ENCODE data around the gene C1orf74. TPM values are rescaled to one million over a fixed set of nuclear protein-coding genes. Genes with fewer than 3 reads are reported as not detected.

Gene C1orf74
- total RNA-seq, 1 donor from 2014 or later = 2.8 TPM

DNA sequence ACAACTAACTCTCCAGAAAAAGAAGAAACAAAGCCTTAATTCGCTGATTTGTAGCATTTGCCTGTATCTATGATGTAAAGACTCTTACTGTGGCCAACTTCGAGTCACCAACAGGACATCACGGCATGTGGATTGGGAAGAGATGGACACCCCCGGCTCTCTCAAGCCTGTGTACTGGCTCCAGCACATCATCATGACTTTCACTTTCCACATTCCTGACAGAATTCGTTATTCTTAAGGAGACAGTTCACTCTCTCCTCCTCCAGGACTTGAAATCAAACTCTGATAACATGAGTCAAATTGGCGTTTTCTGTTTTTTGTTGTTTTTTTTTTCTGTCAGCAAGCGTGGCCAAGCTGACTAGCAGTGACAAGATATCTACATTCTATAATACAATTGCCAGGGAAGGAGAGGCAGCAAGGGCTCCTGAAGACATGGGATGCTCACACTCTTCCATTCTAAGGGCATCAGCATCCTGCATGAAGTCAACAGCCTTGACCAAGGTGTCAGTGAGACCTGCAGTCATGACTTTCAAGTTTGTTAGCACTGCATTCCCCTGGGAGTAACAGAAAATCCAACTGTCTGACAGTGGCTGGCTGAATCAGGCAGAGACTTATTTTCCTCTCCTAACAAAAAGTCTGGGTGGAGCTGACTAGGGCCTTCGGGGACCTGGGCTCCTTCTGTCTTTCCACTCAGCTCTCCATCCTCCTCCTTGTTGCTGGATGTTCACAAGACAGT is 41.8 kb downstream of the C1orf74 start:
- Mint-ChIP-seq H3K4me3 (ENCODE audit: unreplicated experiment) (no peak overlapping the region), H3K4me1 (ENCODE audit: unreplicated experiment) (peaks cover 10% of the 10 kb centered on the region), H3K36me3 (ENCODE audit: low read depth, unreplicated experiment) (no peaks in the 10 kb centered on the region), H3K27me3 (ENCODE audit: unreplicated experiment) (peaks cover 3% of the 10 kb centered on the region), H3K9me3 (ENCODE audit: unreplicated experiment) (no peaks in the 10 kb centered on the region), H3K27ac (ENCODE audit: unreplicated experiment) (peak overlapping the region; percentile 32)
- TF ChIP-seq, protein P1, sequence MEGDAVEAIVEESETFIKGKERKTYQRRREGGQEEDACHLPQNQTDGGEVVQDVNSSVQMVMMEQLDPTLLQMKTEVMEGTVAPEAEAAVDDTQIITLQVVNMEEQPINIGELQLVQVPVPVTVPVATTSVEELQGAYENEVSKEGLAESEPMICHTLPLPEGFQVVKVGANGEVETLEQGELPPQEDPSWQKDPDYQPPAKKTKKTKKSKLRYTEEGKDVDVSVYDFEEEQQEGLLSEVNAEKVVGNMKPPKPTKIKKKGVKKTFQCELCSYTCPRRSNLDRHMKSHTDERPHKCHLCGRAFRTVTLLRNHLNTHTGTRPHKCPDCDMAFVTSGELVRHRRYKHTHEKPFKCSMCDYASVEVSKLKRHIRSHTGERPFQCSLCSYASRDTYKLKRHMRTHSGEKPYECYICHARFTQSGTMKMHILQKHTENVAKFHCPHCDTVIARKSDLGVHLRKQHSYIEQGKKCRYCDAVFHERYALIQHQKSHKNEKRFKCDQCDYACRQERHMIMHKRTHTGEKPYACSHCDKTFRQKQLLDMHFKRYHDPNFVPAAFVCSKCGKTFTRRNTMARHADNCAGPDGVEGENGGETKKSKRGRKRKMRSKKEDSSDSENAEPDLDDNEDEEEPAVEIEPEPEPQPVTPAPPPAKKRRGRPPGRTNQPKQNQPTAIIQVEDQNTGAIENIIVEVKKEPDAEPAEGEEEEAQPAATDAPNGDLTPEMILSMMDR (IDR thresholded peaks at IDR 0.05; ENCODE audit: unreplicated experiment) = no peak
- DNase-seq (ENCODE audit: low spot score) = no peak

GRCh38 chr1:209741889-209742288 is 42.5 kb downstream of the C1orf74 start:
- TF ChIP-seq, protein P1 (IDR thresholded peaks at IDR 0.05; ENCODE audit: unreplicated experiment) = no peak
- Mint-ChIP-seq H3K27me3 (ENCODE audit: unreplicated experiment) (peaks cover 3% of the 10 kb centered on the region), H3K9me3 (ENCODE audit: unreplicated experiment) (no peaks in the 10 kb centered on the region), H3K4me1 (ENCODE audit: unreplicated experiment) (peaks cover 5% of the 10 kb centered on the region), H3K36me3 (ENCODE audit: low read depth, unreplicated experiment) (no peaks in the 10 kb centered on the region), H3K4me3 (ENCODE audit: unreplicated experiment) (no peak overlapping the region), H3K27ac (ENCODE audit: unreplicated experiment) (no peak overlapping the region)
- no peak for DNase-seq (ENCODE audit: low spot score)

- no peaks in the 10 kb centered on the region for H3K36me3 Mint-ChIP-seq (ENCODE audit: low read depth, unreplicated experiment)
- no peak overlapping the region for H3K27ac Mint-ChIP-seq (ENCODE audit: unreplicated experiment)
- peaks cover 3% of the 10 kb centered on the region for H3K27me3 Mint-ChIP-seq (ENCODE audit: unreplicated experiment)
- DNase-seq (ENCODE audit: low spot score) = no peak
- no peak overlapping the region for H3K4me3 Mint-ChIP-seq (ENCODE audit: unreplicated experiment)
- no peaks in the 10 kb centered on the region for H3K9me3 Mint-ChIP-seq (ENCODE audit: unreplicated experiment)
- TF ChIP-seq, protein P1 (IDR thresholded peaks at IDR 0.05; ENCODE audit: unreplicated experiment) = no peak
- H3K4me1 Mint-ChIP-seq (ENCODE audit: unreplicated experiment) = peaks cover 2% of the 10 kb centered on the region
These were observed 43.2 kb downstream of the C1orf74 start for GRCh38 chr1:209741193-209741592.

DNA sequence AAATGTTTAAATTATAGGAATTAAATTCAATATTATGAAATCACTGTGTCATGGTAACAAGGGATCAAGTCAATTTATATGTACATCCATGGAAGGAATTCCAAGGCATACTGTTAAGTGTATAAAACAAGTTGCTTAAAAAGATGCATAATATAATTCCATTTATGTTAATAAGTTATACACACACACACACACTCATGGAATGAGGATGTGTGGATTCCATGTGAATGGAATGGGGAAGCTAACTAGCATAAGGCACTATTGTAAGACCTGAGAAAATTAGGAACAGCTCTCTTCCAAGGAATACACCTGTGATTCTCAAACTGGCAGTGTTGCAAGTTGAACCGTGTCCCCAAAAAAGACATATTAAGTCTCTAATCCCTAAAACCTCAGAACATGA is 46.1 kb downstream of the C1orf74 start:
- H3K27me3 Mint-ChIP-seq (ENCODE audit: unreplicated experiment) = peaks cover 1% of the 10 kb centered on the region
- H3K4me1 Mint-ChIP-seq (ENCODE audit: unreplicated experiment) = peaks cover 2% of the 10 kb centered on the region
- H3K9me3 Mint-ChIP-seq (ENCODE audit: unreplicated experiment) = no peaks in the 10 kb centered on the region
- no peak for DNase-seq (ENCODE audit: low spot score)
- H3K27ac Mint-ChIP-seq (ENCODE audit: unreplicated experiment) = no peak overlapping the region
- H3K4me3 Mint-ChIP-seq (ENCODE audit: unreplicated experiment) = no peak overlapping the region
- H3K36me3 Mint-ChIP-seq (ENCODE audit: low read depth, unreplicated experiment) = no peaks in the 10 kb centered on the region
- TF ChIP-seq, protein P1 (IDR thresholded peaks at IDR 0.05; ENCODE audit: unreplicated experiment) = no peak

DNA sequence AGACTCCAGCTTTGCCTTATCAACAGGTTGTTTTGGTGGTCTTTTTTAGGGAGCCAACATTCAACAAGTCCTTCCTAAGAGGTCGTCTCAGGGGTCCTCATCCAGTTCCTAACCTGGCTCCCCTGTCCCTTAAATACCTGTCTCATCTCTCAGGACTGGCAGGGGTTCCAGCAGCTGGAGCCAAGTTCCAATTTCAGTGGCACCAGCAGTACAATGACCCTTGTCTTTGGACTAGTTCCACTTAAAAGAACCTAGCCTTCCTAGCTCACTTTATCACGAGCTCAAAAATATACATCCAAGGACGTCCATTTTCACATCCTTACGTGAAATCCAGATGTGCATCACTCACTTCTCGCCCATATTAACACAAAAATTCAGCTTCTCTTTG is 47.2 kb downstream of the C1orf74 start:
- Mint-ChIP-seq H3K9me3 (ENCODE audit: unreplicated experiment) (no peaks in the 10 kb centered on the region), H3K36me3 (ENCODE audit: low read depth, unreplicated experiment) (no peaks in the 10 kb centered on the region), H3K27me3 (ENCODE audit: unreplicated experiment) (peaks cover 1% of the 10 kb centered on the region), H3K4me1 (ENCODE audit: unreplicated experiment) (peaks cover 2% of the 10 kb centered on the region), H3K4me3 (ENCODE audit: unreplicated experiment) (no peak overlapping the region), H3K27ac (ENCODE audit: unreplicated experiment) (no peak overlapping the region)
- TF ChIP-seq, protein P1 (IDR thresholded peaks at IDR 0.05; ENCODE audit: unreplicated experiment) = no peak
- DNase-seq (ENCODE audit: low spot score) = no peak
